ENCODE measurements around the gene NDOR1.

The NDOR1 gene

GRCh38 chr9:137166380-137167229 is 38.9 kb upstream of the NDOR1 start:
- in situ Hi-C loops (cut with HindIII; ENCODE audit: low sequenced_read_pairs) = loop anchor here (25.0 kb wide), 1 partner anchor 354 kb away; the partner anchor contains the start of gene RABL6

GRCh38 chr9:137167277-137167746 is 38.2 kb upstream of the NDOR1 start:
- in situ Hi-C loops (cut with HindIII; ENCODE audit: low sequenced_read_pairs) = loop anchor here (25.0 kb wide), 1 partner anchor 355 kb away; the partner anchor contains the start of gene RABL6

GRCh38 chr9:137167747-137168572 is 37.5 kb upstream of the NDOR1 start:
- in situ Hi-C loops (cut with HindIII; ENCODE audit: low sequenced_read_pairs) = loop anchor here (25.0 kb wide), 1 partner anchor 356 kb away; the partner anchor contains the start of gene RABL6

GRCh38 chr9:137168573-137168903 is 37.0 kb upstream of the NDOR1 start:
- in situ Hi-C loops (cut with HindIII; ENCODE audit: low sequenced_read_pairs) = loop anchor here (25.0 kb wide), 1 partner anchor 356 kb away; the partner anchor contains the start of gene RABL6

GRCh38 chr9:137168904-137169856 is 36.3 kb upstream of the NDOR1 start:
- in situ Hi-C loops (cut with HindIII; ENCODE audit: low sequenced_read_pairs) = loop anchor here (25.0 kb wide), 1 partner anchor 357 kb away; the partner anchor contains the start of gene RABL6

- in situ Hi-C loops (cut with HindIII; ENCODE audit: low sequenced_read_pairs) = loop anchor here (25.0 kb wide), 1 partner anchor 358 kb away; the partner anchor contains the start of gene RABL6
These were observed 35.6 kb upstream of the NDOR1 start, which contains the start of gene LRRC26 for GRCh38 chr9:137169896-137170358. Gene LRRC26, minus strand, starts transcription at chr9:137170051. Its CDS starts 108 bp downstream, at chr9:137169943.

- in situ Hi-C loops (cut with HindIII; ENCODE audit: low sequenced_read_pairs) = loop anchor here (25.0 kb wide), 1 partner anchor 358 kb away; the partner anchor contains the start of gene RABL6
These were observed 34.9 kb upstream of the NDOR1 start for GRCh38 chr9:137170486-137171148.

GRCh38 chr9:137171149-137171900 is 34.2 kb upstream of the NDOR1 start:
- in situ Hi-C loops (cut with HindIII; ENCODE audit: low sequenced_read_pairs) = loop anchor here (25.0 kb wide), 1 partner anchor 359 kb away; the partner anchor contains the start of gene RABL6

- in situ Hi-C loops (cut with HindIII; ENCODE audit: low sequenced_read_pairs) = loop anchor here (25.0 kb wide), 1 partner anchor 361 kb away; the partner anchor contains the start of gene RABL6
These were observed 32.4 kb upstream of the NDOR1 start for GRCh38 chr9:137172901-137173795.

- in situ Hi-C loops (cut with HindIII; ENCODE audit: low sequenced_read_pairs) = loop anchor here (25.0 kb wide), 1 partner anchor 362 kb away; the partner anchor contains the start of gene RABL6
These were observed 31.5 kb upstream of the NDOR1 start for GRCh38 chr9:137173796-137174664.

- in situ Hi-C loops (cut with HindIII; ENCODE audit: low sequenced_read_pairs) = loop anchor here (25.0 kb wide), 1 partner anchor 363 kb away; the partner anchor contains the start of gene RABL6
These were observed 30.7 kb upstream of the NDOR1 start for GRCh38 chr9:137174722-137175293.

- in situ Hi-C loops (cut with HindIII; ENCODE audit: low sequenced_read_pairs) = no loop called here
These were observed 30.0 kb upstream of the NDOR1 start for GRCh38 chr9:137175345-137175961.

- in situ Hi-C loops (cut with HindIII; ENCODE audit: low sequenced_read_pairs) = no loop called here
These were observed 29.0 kb upstream of the NDOR1 start for GRCh38 chr9:137176302-137177182.

GRCh38 chr9:137178201-137178938 is 27.1 kb upstream of the NDOR1 start:
- in situ Hi-C loops (cut with HindIII; ENCODE audit: low sequenced_read_pairs) = no loop called here

All from DLD1 (cell line).